ENCODE measurements around the gene GPATCH11.

GRCh38 chr2:37068686-37069085, 15.6 kb upstream of the GPATCH11 start:
- TF ChIP-seq POLR2A (IDR thresholded peaks at IDR 0.05) = no peak
- TF ChIP-seq, protein P1, sequence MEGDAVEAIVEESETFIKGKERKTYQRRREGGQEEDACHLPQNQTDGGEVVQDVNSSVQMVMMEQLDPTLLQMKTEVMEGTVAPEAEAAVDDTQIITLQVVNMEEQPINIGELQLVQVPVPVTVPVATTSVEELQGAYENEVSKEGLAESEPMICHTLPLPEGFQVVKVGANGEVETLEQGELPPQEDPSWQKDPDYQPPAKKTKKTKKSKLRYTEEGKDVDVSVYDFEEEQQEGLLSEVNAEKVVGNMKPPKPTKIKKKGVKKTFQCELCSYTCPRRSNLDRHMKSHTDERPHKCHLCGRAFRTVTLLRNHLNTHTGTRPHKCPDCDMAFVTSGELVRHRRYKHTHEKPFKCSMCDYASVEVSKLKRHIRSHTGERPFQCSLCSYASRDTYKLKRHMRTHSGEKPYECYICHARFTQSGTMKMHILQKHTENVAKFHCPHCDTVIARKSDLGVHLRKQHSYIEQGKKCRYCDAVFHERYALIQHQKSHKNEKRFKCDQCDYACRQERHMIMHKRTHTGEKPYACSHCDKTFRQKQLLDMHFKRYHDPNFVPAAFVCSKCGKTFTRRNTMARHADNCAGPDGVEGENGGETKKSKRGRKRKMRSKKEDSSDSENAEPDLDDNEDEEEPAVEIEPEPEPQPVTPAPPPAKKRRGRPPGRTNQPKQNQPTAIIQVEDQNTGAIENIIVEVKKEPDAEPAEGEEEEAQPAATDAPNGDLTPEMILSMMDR (IDR thresholded peaks at IDR 0.05) = no peak
